Esophagus muscularis mucosa (tissue), 3 donors: ENCODE results near the gene CLEC16A.

ENCODE experiments used
- POLR2A ChIP-seq: fragments of 450-650 bp; IDR thresholded peaks from one replicate; pipeline ENCODE4 v1.6.1; 2017; ENCODE audit warnings: antibody characterized with exemption, moderate library complexity, mild to moderate bottlenecking, low read depth
- POLR2AphosphoS5 ChIP-seq, 2 donors: sonication (generic); formaldehyde crosslinking; IDR thresholded peaks; one replicate each; pipeline ENCODE4 v1.6.1; 2017; ENCODE audit warnings: antibody characterized with exemption in 2 of 2
- TF ChIP-seq, protein P1 (sequence below), 3 experiments: fragments of 200-600 bp in 2 of 3; fragments of 450-650 bp in 1 of 3; sonication (generic) in 2 of 3; IDR thresholded peaks; one replicate each; pipeline ENCODE4 v1.5.1; 2017 to 2019; ENCODE audit warnings: antibody characterized with exemption in 3 of 3, mild to moderate bottlenecking in 2 of 3, moderate library complexity in 1 of 3

DNA sequence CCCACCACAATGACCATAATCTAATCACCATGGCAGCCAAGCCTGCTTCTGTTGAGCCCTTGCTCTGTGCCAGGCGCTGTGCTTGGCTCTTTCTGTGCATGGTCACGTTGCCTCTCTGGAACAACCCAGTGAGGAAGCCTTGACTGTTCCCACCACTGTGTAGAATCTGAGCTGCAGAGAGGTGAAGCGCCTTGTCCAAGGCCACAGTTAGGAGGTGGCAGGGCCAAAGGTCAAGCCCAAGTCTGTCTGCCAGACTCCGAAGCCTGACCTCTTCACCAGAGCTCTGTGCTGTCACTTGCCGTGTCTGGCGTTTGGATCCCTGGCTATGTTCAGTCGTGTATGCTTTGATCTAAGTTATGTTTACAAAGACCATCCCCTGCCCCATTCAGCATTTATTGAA lies 10.5 kb downstream of the CLEC16A start:
- no peak for TF ChIP-seq POLR2A
- TF ChIP-seq, protein P1, sequence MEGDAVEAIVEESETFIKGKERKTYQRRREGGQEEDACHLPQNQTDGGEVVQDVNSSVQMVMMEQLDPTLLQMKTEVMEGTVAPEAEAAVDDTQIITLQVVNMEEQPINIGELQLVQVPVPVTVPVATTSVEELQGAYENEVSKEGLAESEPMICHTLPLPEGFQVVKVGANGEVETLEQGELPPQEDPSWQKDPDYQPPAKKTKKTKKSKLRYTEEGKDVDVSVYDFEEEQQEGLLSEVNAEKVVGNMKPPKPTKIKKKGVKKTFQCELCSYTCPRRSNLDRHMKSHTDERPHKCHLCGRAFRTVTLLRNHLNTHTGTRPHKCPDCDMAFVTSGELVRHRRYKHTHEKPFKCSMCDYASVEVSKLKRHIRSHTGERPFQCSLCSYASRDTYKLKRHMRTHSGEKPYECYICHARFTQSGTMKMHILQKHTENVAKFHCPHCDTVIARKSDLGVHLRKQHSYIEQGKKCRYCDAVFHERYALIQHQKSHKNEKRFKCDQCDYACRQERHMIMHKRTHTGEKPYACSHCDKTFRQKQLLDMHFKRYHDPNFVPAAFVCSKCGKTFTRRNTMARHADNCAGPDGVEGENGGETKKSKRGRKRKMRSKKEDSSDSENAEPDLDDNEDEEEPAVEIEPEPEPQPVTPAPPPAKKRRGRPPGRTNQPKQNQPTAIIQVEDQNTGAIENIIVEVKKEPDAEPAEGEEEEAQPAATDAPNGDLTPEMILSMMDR (IDR thresholded peaks at IDR 0.05) = no peak
- no peak for TF ChIP-seq POLR2AphosphoS5 (IDR thresholded peaks at IDR 0.05)
